Activated CD8-positive, alpha-beta memory T cell treated with anti-CD3 and anti-CD28 coated beads for 36 hours (primary cell): ENCODE data around the gene GC. TPM values are rescaled to one million over a fixed set of nuclear protein-coding genes. Genes with fewer than 3 reads are reported as not detected.

Source experiments
- CTCF ChIA-PET: fragments of 350-600 bp; sonication (Branson Sonifier 250); formaldehyde crosslinking; loops from one replicate; lab custom pipeline; 2021; ENCODE audit warnings: antibody characterized with exemption; lab: Charles Lee
- POLR2A ChIA-PET: fragments of 350-600 bp; sonication (Branson Sonifier 250); formaldehyde crosslinking; loops from one replicate; lab custom pipeline; 2021; ENCODE audit warnings: antibody characterized with exemption; lab: Charles Lee
- total RNA-seq, 2 experiments: library from RNA; stranded (reverse); gene quantifications; one replicate each; pipeline ENCODE4 v1.2.3, GENCODE V29; 2021

Gene GC
- total RNA-seq, 2 experiments from 2014 or later = not detected

GRCh38 chr4:71692198-71692597, 91.7 kb downstream of the GC start:
- CTCF ChIA-PET = no interaction called here
- POLR2A ChIA-PET = no interaction called here

Other genes starting within 250 kb of the GC start
- not detected for gene NPFFR2, start 247.9 kb upstream of the GC start, total RNA-seq